AG04449 (cell line): Measurements from ENCODE around the gene CAMK2G.

Experiments used
- CTCF ChIA-PET: fragments of 350-600 bp; formaldehyde crosslinking; extraction: SDS; loops from one replicate; lab custom pipeline; 2021; ENCODE audit warnings: antibody characterized with exemption; lab: Yijun Ruan, JAX
- POLR2A ChIA-PET: fragments of 400-600, 350-600 bp; formaldehyde crosslinking; extraction: SDS; loops from one replicate; lab custom pipeline; 2020; ENCODE audit warnings: antibody characterized with exemption, inconsistent platforms; lab: Yijun Ruan, JAX
- DNase-seq: peaks from one replicate; pipeline ENCODE4 v3.0.0-alpha.2; 2010; ENCODE audit warnings: low read depth, low spot score
- H3K4me3 ChIP-seq: 2 replicates; pipeline ENCODE4 v1.5.1; 2011; ENCODE audit warnings: low read depth, mild to moderate bottlenecking, control low read depth, low read length
- TF ChIP-seq, protein P1 (sequence below): IDR thresholded peaks from one replicate; pipeline ENCODE4 v1.5.1; 2011; ENCODE audit warnings: mild to moderate bottlenecking, moderate library complexity, low read length, control low read depth, inconsistent platforms; ENCODE audit not compliant: insufficient read depth; ENCODE audit errors: missing control alignments

The CAMK2G gene

DNA sequence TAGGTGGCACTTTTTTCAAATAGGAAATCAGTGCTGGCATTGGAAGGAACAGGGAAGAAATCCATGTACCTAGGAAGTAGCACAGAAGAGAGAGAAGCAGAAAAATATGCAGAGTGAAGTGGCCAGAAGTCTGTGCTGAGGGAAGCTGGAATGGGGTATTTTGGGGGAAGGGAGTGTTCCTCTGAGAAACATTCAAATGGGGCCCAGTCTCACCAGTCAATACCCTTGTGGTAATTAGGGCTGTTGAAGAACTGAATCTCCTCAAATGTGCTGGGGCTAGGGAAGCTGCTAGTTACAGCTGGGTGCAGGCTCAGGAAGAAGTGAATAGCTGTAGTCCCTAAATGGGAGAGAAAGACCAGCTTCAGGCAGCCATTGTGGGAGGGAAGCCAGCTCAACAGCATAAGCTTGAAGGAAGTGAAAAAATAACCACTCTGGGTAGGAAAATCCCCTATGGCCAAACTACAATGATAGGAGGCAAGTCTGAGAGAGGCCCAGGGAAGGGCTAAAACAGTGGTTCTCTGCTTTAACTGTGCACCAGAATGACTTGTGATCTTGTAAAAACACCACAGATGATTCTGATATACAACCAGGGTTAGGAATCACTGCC, 70.6 kb downstream of the CAMK2G start:
- no peak overlapping the region for H3K4me3 ChIP-seq
- CTCF ChIA-PET: interaction anchor here (0.7 kb wide), 1 partner anchor 12 kb away, joined by 3 read pairs; no protein-coding TSS in a partner anchor
- no peak for DNase-seq
- POLR2A ChIA-PET: interaction anchor here (0.6 to 1.7 kb wide), 2 partner anchors 16 to 18 kb away, joined by 3 to 4 read pairs; no protein-coding TSS in a partner anchor
- TF ChIP-seq, protein P1, sequence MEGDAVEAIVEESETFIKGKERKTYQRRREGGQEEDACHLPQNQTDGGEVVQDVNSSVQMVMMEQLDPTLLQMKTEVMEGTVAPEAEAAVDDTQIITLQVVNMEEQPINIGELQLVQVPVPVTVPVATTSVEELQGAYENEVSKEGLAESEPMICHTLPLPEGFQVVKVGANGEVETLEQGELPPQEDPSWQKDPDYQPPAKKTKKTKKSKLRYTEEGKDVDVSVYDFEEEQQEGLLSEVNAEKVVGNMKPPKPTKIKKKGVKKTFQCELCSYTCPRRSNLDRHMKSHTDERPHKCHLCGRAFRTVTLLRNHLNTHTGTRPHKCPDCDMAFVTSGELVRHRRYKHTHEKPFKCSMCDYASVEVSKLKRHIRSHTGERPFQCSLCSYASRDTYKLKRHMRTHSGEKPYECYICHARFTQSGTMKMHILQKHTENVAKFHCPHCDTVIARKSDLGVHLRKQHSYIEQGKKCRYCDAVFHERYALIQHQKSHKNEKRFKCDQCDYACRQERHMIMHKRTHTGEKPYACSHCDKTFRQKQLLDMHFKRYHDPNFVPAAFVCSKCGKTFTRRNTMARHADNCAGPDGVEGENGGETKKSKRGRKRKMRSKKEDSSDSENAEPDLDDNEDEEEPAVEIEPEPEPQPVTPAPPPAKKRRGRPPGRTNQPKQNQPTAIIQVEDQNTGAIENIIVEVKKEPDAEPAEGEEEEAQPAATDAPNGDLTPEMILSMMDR: no peak

DNA sequence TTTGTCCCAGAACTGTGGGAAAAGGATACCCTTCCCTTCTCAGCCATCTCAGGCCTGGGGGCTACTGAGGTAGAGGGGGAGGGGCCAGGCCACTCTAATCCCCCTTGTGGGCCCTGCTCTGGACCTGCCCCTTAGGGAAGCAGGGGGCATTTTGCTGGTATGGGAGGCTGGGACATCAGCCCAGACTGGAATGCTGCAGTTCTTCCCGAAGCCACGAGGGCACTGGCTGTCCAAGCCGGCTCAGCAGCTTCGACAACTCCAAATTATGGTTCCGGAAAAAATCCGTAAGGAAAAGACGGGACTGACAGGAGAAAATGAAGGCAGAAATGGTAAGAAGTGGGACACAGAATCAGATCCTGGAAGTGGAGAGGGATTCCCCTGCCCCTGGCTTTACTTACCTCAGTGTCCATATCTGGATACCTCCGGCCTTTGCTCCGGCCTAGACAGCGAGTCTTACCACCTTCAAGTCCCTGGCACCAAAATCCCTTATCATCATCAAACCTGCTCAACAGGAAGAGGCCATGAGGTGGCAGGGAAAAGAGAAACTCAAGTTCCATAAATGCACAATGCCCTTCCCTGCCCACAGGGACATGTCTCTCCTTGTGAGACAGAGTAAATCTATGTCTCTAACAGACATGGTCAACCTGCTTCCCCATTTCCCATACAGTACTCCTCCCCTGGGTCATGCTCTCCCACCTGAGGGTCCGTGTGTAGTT, 71.9 kb downstream of the CAMK2G start:
- TF ChIP-seq, protein P1: no peak
- H3K4me3 ChIP-seq: no peak overlapping the region
- ChIA-PET CTCF (no interaction called here), POLR2A (no interaction called here)
- DNase-seq: no peak

DNA sequence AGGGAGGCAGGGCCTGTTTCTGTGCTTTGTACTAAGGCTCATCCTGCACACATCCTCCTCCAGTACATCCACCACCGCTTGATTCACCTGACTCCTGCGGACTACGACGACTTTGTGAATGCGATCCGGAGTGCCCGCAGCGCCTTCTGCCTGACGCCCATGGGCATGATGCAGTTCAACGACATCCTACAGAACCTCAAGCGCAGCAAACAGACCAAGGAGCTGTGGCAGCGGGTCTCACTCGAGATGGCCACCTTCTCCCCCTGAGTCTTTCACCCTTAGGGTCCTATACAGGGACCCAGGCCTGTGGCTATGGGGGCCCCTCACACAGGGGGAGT, 73.1 kb downstream of the CAMK2G start:
- TF ChIP-seq, protein P1: no peak
- POLR2A ChIA-PET: no interaction called here
- no peak overlapping the region for H3K4me3 ChIP-seq
- CTCF ChIA-PET: no interaction called here
- no peak for DNase-seq

DNA sequence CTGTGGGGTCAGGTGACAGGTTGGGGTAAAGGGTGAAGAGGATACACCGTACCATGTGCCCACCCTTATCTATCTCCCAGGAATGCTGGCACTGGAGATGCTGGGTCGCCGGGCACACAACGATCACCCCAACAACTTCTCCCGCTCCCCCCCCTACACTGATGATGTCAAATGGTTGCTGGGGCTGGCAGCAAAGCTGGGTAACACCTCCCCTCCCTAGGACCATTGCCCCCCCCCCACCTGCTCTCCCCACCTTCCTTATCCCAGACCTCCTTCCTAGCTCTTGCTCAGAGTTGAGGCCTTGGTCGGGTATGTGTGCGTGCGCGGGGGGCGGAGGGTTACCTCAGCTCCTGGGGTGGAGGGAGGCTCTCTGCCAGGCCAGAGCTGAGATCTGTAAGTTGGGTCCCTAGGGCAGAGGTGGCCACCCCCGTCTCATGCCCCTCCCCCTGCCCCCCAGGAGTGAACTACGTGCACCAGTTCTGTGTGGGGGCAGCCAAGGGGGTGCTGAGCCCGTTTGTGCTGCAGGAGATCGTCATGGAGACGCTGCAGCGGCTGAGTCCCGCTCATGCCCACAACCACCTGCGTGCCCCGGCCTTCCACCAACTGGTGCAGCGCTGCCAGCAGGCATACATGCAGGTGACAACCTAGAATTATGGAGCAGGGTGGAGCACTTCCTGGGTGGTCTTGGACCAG, 73.6 kb downstream of the CAMK2G start:
- DNase-seq: no peak
- POLR2A ChIA-PET: interaction anchor here (1.0 kb wide), 1 partner anchor 15 kb away, joined by 3 read pairs; the partner anchor contains the start of gene ZSWIM8
- TF ChIP-seq, protein P1: no peak
- H3K4me3 ChIP-seq: no peak overlapping the region
- CTCF ChIA-PET: no interaction called here

DNA sequence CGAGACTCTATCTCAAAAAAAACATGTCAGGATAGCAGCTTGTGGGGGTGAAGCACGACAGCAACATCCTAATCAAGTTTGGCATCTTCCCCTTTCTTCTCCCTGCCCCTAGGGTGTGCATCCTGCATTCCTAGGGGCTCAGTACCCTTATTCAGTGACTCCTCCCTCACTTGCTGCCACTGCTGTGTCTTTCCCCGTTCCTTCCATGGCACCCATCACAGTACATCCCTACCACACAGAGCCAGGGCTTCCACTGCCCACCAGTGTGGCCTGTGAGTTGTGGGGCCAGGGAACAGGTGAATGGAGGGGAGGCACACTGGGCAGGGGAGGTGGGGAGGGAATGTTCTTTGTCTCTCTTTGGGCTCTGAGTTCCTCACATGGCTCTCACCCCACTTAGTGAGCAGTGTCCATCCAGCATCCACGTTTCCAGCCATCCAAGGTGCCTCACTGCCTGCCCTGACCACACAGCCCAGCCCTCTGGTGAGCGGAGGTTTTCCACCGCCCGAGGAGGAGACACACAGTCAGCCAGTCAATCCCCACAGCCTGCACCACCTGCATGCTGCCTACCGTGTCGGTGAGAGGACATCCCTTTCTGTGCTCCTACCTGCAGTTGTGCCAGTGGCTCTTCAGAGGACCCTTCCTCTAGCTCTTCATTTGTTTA, 74.3 kb downstream of the CAMK2G start:
- ChIA-PET POLR2A (interaction anchor here (0.6 to 1.9 kb wide), 3 partner anchors 14 to 28 kb away, joined by 3 to 5 read pairs (median 3); partner anchors contain the start of gene ZSWIM8), CTCF (no interaction called here)
- no peak for DNase-seq
- TF ChIP-seq, protein P1: no peak
- H3K4me3 ChIP-seq: no peak overlapping the region
